H9 (cell line): ENCODE results near the gene MYD88. TPM values are rescaled to one million over a fixed set of nuclear protein-coding genes. Genes with fewer than 3 reads are reported as not detected.

Source experiments
- DNase-seq: peaks from one replicate; pipeline ENCODE4 v3.0.0-alpha.2; 2017
- H2AFZ ChIP-seq: one replicate; pipeline ENCODE4 v1.6.1; 2013; ENCODE audit warnings: mild to moderate bottlenecking, low read length, control low read depth, moderate library complexity
- H2AK5ac ChIP-seq: 2 replicates; pipeline ENCODE4 v1.6.1; 2013; ENCODE audit warnings: low read length, control low read depth, mixed read lengths; ENCODE audit not compliant: insufficient read length
- H2BK120ac ChIP-seq: one replicate; pipeline ENCODE4 v1.6.1; 2013; ENCODE audit warnings: low read depth, mild to moderate bottlenecking, low read length, control low read depth, inconsistent platforms; ENCODE audit not compliant: poor library complexity, severe bottlenecking
- H2BK12ac ChIP-seq: 2 replicates; pipeline ENCODE4 v1.6.1; 2013; ENCODE audit warnings: low read length, control low read depth, mixed read lengths, low read depth; ENCODE audit not compliant: insufficient read length
- H2BK15ac ChIP-seq: 2 replicates; pipeline ENCODE4 v1.6.1; 2013; ENCODE audit warnings: low read depth, low read length, control low read depth
- H2BK20ac ChIP-seq: one replicate; pipeline ENCODE4 v1.6.1; 2013; ENCODE audit warnings: low read depth, mild to moderate bottlenecking, low read length, control low read depth, inconsistent platforms; ENCODE audit not compliant: poor library complexity, severe bottlenecking
- H2BK5ac ChIP-seq: 2 replicates; pipeline ENCODE4 v1.6.1; 2013; ENCODE audit warnings: low read length, control low read depth, mixed read lengths; ENCODE audit not compliant: insufficient read length
- H3K14ac ChIP-seq: 2 replicates; pipeline ENCODE4 v1.6.1; 2013; ENCODE audit warnings: low read length, control low read depth; ENCODE audit not compliant: insufficient read depth
- H3K18ac ChIP-seq: 2 replicates; pipeline ENCODE4 v1.6.1; 2013; ENCODE audit warnings: low read depth, mild to moderate bottlenecking, mixed read lengths, low read length, control low read depth; ENCODE audit not compliant: insufficient read length
- H3K23ac ChIP-seq: 2 replicates; pipeline ENCODE4 v1.6.1; 2013; ENCODE audit warnings: low read length, control low read depth, mixed read lengths, low read depth; ENCODE audit not compliant: insufficient read length
- H3K23me2 ChIP-seq: 2 replicates; pipeline ENCODE4 v1.6.1; 2013; ENCODE audit warnings: low read depth, mild to moderate bottlenecking, mixed read lengths, low read length, control low read depth; ENCODE audit not compliant: insufficient read length, poor library complexity, severe bottlenecking
- H3K27ac ChIP-seq: 2 replicates; pipeline ENCODE4 v1.5.1; 2013; ENCODE audit warnings: low read length, control low read depth, mixed read lengths, low read depth; ENCODE audit not compliant: insufficient read length
- H3K27me3 ChIP-seq: 2 replicates; pipeline ENCODE4 v1.6.1; 2013; ENCODE audit warnings: low read length, control low read depth, inconsistent platforms; ENCODE audit not compliant: insufficient read depth
- H3K4ac ChIP-seq: 2 replicates; pipeline ENCODE4 v1.6.1; 2013; ENCODE audit warnings: low read depth, mild to moderate bottlenecking, control low read depth, inconsistent platforms, low read length, moderate library complexity
- H3K4me1 ChIP-seq: 2 replicates; pipeline ENCODE4 v1.6.1; 2013; ENCODE audit warnings: low read length, control low read depth, inconsistent platforms; ENCODE audit not compliant: insufficient read depth
- H3K4me2 ChIP-seq: 2 replicates; pipeline ENCODE4 v1.6.1; 2013; ENCODE audit warnings: low read length, control low read depth, mixed read lengths; ENCODE audit not compliant: insufficient read length, insufficient read depth
- H3K56ac ChIP-seq: 2 replicates; pipeline ENCODE4 v1.6.1; 2013; ENCODE audit warnings: low read depth, mild to moderate bottlenecking, mixed read lengths, low read length, control low read depth; ENCODE audit not compliant: insufficient read length
- H3K79me1 ChIP-seq: 2 replicates; pipeline ENCODE4 v1.6.1; 2013; ENCODE audit warnings: low read depth, mild to moderate bottlenecking, moderate library complexity, low read length, control low read depth, inconsistent platforms; ENCODE audit not compliant: insufficient read depth, poor library complexity, severe bottlenecking
- H3K79me2 ChIP-seq: 2 replicates; pipeline ENCODE4 v1.6.1; 2013; ENCODE audit warnings: low read length, control low read depth, inconsistent platforms; ENCODE audit not compliant: insufficient read depth
- H3K9ac ChIP-seq: 2 replicates; pipeline ENCODE4 v1.6.1; 2013; ENCODE audit warnings: low read length, control low read depth, mixed read lengths; ENCODE audit not compliant: insufficient read length; ENCODE audit errors: extremely low read depth
- H3K9me3 ChIP-seq: one replicate; pipeline ENCODE4 v1.6.1; 2013; ENCODE audit warnings: low read depth, low read length, inconsistent platforms; ENCODE audit not compliant: control insufficient read depth
- H3T11ph ChIP-seq: one replicate; pipeline ENCODE4 v1.6.1; 2013; ENCODE audit warnings: mild to moderate bottlenecking, low read length, control low read depth, inconsistent platforms
- H4K20me1 ChIP-seq: one replicate; pipeline ENCODE4 v1.6.1; 2013; ENCODE audit not compliant: control insufficient read depth, insufficient read length, insufficient read depth
- H4K5ac ChIP-seq: 2 replicates; pipeline ENCODE4 v1.6.1; 2013; ENCODE audit warnings: low read depth, mild to moderate bottlenecking, mixed read lengths, low read length, control low read depth; ENCODE audit not compliant: insufficient read length
- H4K8ac ChIP-seq: replicated peaks from 2 replicates; pipeline ENCODE4 v1.6.1; 2013; ENCODE audit warnings: low read length, control low read depth, mixed read lengths, low read depth; ENCODE audit not compliant: insufficient read length
- H4K91ac ChIP-seq: 2 replicates; pipeline ENCODE4 v1.6.1; 2013; ENCODE audit warnings: low read depth, mild to moderate bottlenecking, moderate library complexity, mixed read lengths, low read length, control low read depth; ENCODE audit not compliant: insufficient read length
- H3K27ac Mint-ChIP-seq, 3 experiments: 2 replicates in 2 of 3; 3 replicates in 1 of 3; pipeline ENCODE4 v1.8.0; 2020 to 2021; ENCODE audit warnings: mixed read lengths in 3 of 3, mild to moderate bottlenecking in 1 of 3, moderate library complexity in 1 of 3
- H3K27me3 Mint-ChIP-seq: 2 replicates; pipeline ENCODE4 v1.8.0; 2021; ENCODE audit warnings: low read depth, mild to moderate bottlenecking, moderate library complexity, mixed read lengths
- H3K36me3 Mint-ChIP-seq, 3 experiments: 2 replicates in 2 of 3; 3 replicates in 1 of 3; pipeline ENCODE4 v1.8.0; 2020 to 2021; ENCODE audit warnings: low read depth in 3 of 3, mixed read lengths in 3 of 3; ENCODE audit not compliant: insufficient read depth in 1 of 3
- H3K4me1 Mint-ChIP-seq, 2 experiments: 2 replicates each; pipeline ENCODE4 v1.8.0; 2020; ENCODE audit warnings: mixed read lengths in 2 of 2
- H3K4me3 Mint-ChIP-seq, 2 experiments: 2 replicates in 1 of 2; 3 replicates in 1 of 2; pipeline ENCODE4 v1.8.0; 2020 to 2021; ENCODE audit warnings: mild to moderate bottlenecking in 2 of 2, mixed read lengths in 2 of 2, moderate library complexity in 1 of 2
- H3K9me3 Mint-ChIP-seq, 2 experiments: 2 replicates in 1 of 2; 3 replicates in 1 of 2; pipeline ENCODE4 v1.8.0; 2020; ENCODE audit warnings: mild to moderate bottlenecking in 2 of 2, mixed read lengths in 2 of 2, moderate library complexity in 1 of 2
- CTCF ChIP-seq: fragments of 200-600 bp; sonication (generic); conservative IDR thresholded peaks from 3 replicates; pipeline ENCODE4 v1.8.0; 2021; ENCODE audit warnings: antibody characterized with exemption, mild to moderate bottlenecking
- WGBS: extraction: QIAGEN DNeasy Blood & Tissue Kit; methylation state at CpG from one replicate; pipeline ENCODE4 v1.1.7; 2013; ENCODE audit warnings: missing lambda C conversion rate, low lambda C conversion rate, mixed read lengths; ENCODE audit not compliant: insufficient read length; ENCODE audit errors: extremely low coverage; 5-methylcytosine and 5-hydroxymethylcytosine counted together
- total RNA-seq: library from RNA; stranded (reverse); gene quantifications from 2 replicates; pipeline ENCODE4 v1.2.1, GENCODE V29; 2021

MYD88 gene
- total RNA-seq, 1 experiment from 2014 or later: 33.4 TPM

DNA sequence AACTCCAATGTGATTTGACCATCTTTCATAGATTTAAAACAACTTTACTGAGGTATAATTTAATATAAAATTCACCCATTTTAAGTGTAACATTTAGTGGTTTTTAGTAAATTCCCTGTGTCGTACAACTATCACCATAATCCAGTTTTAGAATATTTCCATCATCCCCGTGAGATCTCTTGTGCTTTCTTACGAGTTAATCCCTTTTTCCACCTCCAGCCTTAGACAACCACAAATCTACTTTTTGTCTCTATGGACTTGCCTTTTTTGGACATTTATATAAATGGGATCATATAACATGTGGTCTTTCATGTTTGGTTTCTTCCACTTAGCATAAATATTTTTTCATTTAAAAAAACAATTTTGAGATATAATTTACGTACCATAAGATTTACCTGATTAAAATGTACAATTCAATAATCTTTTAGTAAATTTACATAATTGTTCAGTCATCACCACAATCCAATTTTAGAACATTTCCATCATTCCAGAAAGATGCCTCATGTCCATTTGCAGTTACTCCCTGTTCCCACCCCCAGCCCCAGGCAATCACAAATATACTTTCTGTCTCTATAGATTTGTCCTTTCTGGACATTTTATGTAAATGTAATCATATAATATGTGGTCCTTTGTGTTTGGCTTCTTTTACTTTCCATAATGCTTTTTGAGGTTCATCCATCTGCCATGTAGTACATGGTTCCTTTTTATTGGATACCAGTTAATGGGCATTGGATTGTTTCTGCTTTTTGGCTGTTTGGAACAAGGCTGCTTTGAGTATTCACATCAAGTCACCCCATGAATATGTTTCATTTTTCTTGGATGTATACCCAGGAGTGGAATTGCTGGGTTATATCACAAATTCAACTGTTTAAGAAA, 29.9 kb downstream of the MYD88 start:
- Histone ChIP-seq H2BK15ac (no peak overlapping the region), H3K4me1 (no peaks in the 10 kb centered on the region), H3T11ph (no peak overlapping the region), H3K27ac (no peak overlapping the region), H3K27me3 (no peaks in the 10 kb centered on the region), H2BK12ac (no peak overlapping the region), H3K79me1 (peaks cover 4% of the 10 kb centered on the region), H3K9me3 (no peaks in the 10 kb centered on the region), H4K91ac (no peak overlapping the region), H2AK5ac (no peak overlapping the region), H3K56ac (no peak overlapping the region), H3K14ac (no peak overlapping the region), H2BK5ac (no peak overlapping the region), H4K20me1 (no peaks in the 10 kb centered on the region), H2AFZ (no peak overlapping the region), H4K5ac (no peak overlapping the region), H3K23me2 (peaks cover 3% of the 10 kb centered on the region), H3K23ac (no peak overlapping the region), H3K4ac (no peak overlapping the region), H2BK120ac (no peak overlapping the region), H4K8ac (no peak overlapping the region), H2BK20ac (no peak overlapping the region), H3K4me2 (no peak overlapping the region), H3K18ac (no peak overlapping the region), H3K9ac (no peak overlapping the region), H3K79me2 (peaks cover 19% of the 10 kb centered on the region; the same call in 1 of the 2 replicates)
- peaks cover 0 to 4% (median 0%) of the 10 kb centered on the region in 3 experiments; a peak in 1 of 7 replicates for H3K36me3 Mint-ChIP-seq
- DNase-seq: no peak
- H3K9me3 Mint-ChIP-seq: no peaks in the 10 kb centered on the region
- H3K4me3 Mint-ChIP-seq: no peak overlapping the region
- TF ChIP-seq CTCF: no peak
- no peak overlapping the region for H3K27ac Mint-ChIP-seq
- peaks cover 27 to 29% of the 10 kb centered on the region in 2 experiments for H3K4me1 Mint-ChIP-seq
- 0 out of 2 replicates have a peak, but pooled peaks cover 3% of the 10 kb centered on the region for H3K27me3 Mint-ChIP-seq
- no CpG with 5 or more reads among the region's 4 CpGs for WGBS
